ENCODE data around the gene FJX1.

Gene FJX1

GRCh38 chr11:35624781-35625180, 6.5 kb downstream of the FJX1 start:
- in situ Hi-C loops (cut with HindIII; ENCODE audit: low sequenced_read_pairs): loop anchor here (10.0 to 25.0 kb wide), 2 partner anchors 188 to 630 kb away; no protein-coding TSS in a partner anchor
- no peak for TF ChIP-seq CTCF (IDR thresholded peaks at IDR 0.05; ENCODE audit: low read depth, low read length, missing control alignments)
- DNase-seq (ENCODE audit: low read depth): no peak
- no peak overlapping the region for H3K4me3 ChIP-seq (ENCODE audit: low read depth, low read length)

- no peak for TF ChIP-seq CTCF (IDR thresholded peaks at IDR 0.05; ENCODE audit: low read depth, low read length, missing control alignments)
- in situ Hi-C loops (cut with HindIII; ENCODE audit: low sequenced_read_pairs): loop anchor here (10.0 to 25.0 kb wide), 2 partner anchors 186 to 628 kb away; no protein-coding TSS in a partner anchor
- DNase-seq (ENCODE audit: low read depth): no peak
- H3K4me3 ChIP-seq (ENCODE audit: low read depth, low read length): no peak overlapping the region
Observed at GRCh38 chr11:35626501-35626900, 8.2 kb downstream of the FJX1 start.

GRCh38 chr11:35629511-35629910, 11.3 kb downstream of the FJX1 start:
- no peak for DNase-seq (ENCODE audit: low read depth)
- no peak for TF ChIP-seq CTCF (IDR thresholded peaks at IDR 0.05; ENCODE audit: low read depth, low read length, missing control alignments)
- in situ Hi-C loops (cut with HindIII; ENCODE audit: low sequenced_read_pairs): loop anchor here (10.0 to 25.0 kb wide), 2 partner anchors 183 to 625 kb away; no protein-coding TSS in a partner anchor
- H3K4me3 ChIP-seq (ENCODE audit: low read depth, low read length): no peak overlapping the region

GRCh38 chr11:35629914-35630313, 11.7 kb downstream of the FJX1 start:
- TF ChIP-seq CTCF (IDR thresholded peaks at IDR 0.05; ENCODE audit: low read depth, low read length, missing control alignments): no peak
- DNase-seq (ENCODE audit: low read depth): peak; percentile 93
- in situ Hi-C loops (cut with HindIII; ENCODE audit: low sequenced_read_pairs): loop anchor here (10.0 to 25.0 kb wide), 2 partner anchors 182 to 625 kb away; no protein-coding TSS in a partner anchor
- no peak overlapping the region for H3K4me3 ChIP-seq (ENCODE audit: low read depth, low read length)

- H3K4me3 ChIP-seq (ENCODE audit: low read depth, low read length): no peak overlapping the region
- no peak for TF ChIP-seq CTCF (IDR thresholded peaks at IDR 0.05; ENCODE audit: low read depth, low read length, missing control alignments)
- in situ Hi-C loops (cut with HindIII; ENCODE audit: low sequenced_read_pairs): loop anchor here (25.0 kb wide), 1 partner anchor 180 kb away; no protein-coding TSS in a partner anchor
- DNase-seq (ENCODE audit: low read depth): no peak
Observed at GRCh38 chr11:35631891-35632290, 13.6 kb downstream of the FJX1 start.

- TF ChIP-seq CTCF (IDR thresholded peaks at IDR 0.05; ENCODE audit: low read depth, low read length, missing control alignments): no peak
- DNase-seq (ENCODE audit: low read depth): no peak
- in situ Hi-C loops (cut with HindIII; ENCODE audit: low sequenced_read_pairs): loop anchor here (25.0 kb wide), 1 partner anchor 180 kb away; no protein-coding TSS in a partner anchor
- no peak overlapping the region for H3K4me3 ChIP-seq (ENCODE audit: low read depth, low read length)
Observed at GRCh38 chr11:35632301-35632700, 14.0 kb downstream of the FJX1 start.
